Colonic mucosa (tissue), 4 donors: ENCODE measurements around the gene DLL1. TPM values are rescaled to one million over a fixed set of nuclear protein-coding genes. Genes with fewer than 3 reads are reported as not detected.

Experiments
- DNase-seq: peaks from one replicate; pipeline ENCODE4 v3.0.0-alpha.2; 2020
- H3K27ac ChIP-seq: fragments of 200-600 bp; one replicate; pipeline ENCODE4 v1.8.0; 2021
- H3K27me3 ChIP-seq: fragments of 200-600 bp; one replicate; pipeline ENCODE4 v1.8.0; 2021
- H3K36me3 ChIP-seq: fragments of 200-600 bp; one replicate; pipeline ENCODE4 v1.8.0; 2021
- H3K4me1 ChIP-seq: fragments of 200-600 bp; one replicate; pipeline ENCODE4 v1.8.0; 2021; ENCODE audit warnings: mild to moderate bottlenecking
- H3K4me3 ChIP-seq: fragments of 200-600 bp; one replicate; pipeline ENCODE4 v1.8.0; 2021
- H3K9ac ChIP-seq, 2 donors: one replicate each; pipeline ENCODE4 v1.7.0; 2013; ENCODE audit warnings: control low read depth in 2 of 2, low read depth in 2 of 2, low read length in 2 of 2
- H3K9me3 ChIP-seq: fragments of 200-600 bp; one replicate; pipeline ENCODE4 v1.8.0; 2021
- CTCF ChIP-seq: fragments of 200-600 bp; IDR thresholded peaks from one replicate; pipeline ENCODE4 v1.8.0; 2022; ENCODE audit warnings: antibody characterized with exemption, mild to moderate bottlenecking
- intact Hi-C: fragments of 100-400 bp; cut with DNase I; formaldehyde crosslinking; loops from one replicate; pipeline ENCODE4 v1.14.1; 2022
- total RNA-seq, 2 donors: library from RNA; stranded (reverse); fragmentation: NEBNext Ultra II Directional in 1 of 2; extraction: Animal tissue kit (Norgen Biotek cat#: 25700) in 1 of 2; gene quantifications; one replicate each; pipeline ENCODE4 v1.2.1, GENCODE V29; 2021
- donor health status: healthy.
- donor health status: DM: no; HTN: no; CAD: no.
- donor health status: DM: no; HTN: no; CAD: no.

Gene DLL1
- total RNA-seq, 2 donors from 2014 or later, result 16.1 to 26.8 TPM

- Histone ChIP-seq H3K4me1 (no peaks in the 10 kb centered on the region), H3K36me3 (no peaks in the 10 kb centered on the region), H3K27ac (no peak overlapping the region), H3K9me3 (no peaks in the 10 kb centered on the region), H3K27me3 (no peaks in the 10 kb centered on the region), H3K9ac (no peak overlapping the region), H3K4me3 (no peak overlapping the region)
- intact Hi-C loops, result no loop called here
- no peak for DNase-seq
- TF ChIP-seq CTCF, result no peak
Observed at GRCh38 chr6:170261643-170262488, 29.0 kb downstream of the DLL1 start.

- intact Hi-C loops, result no loop called here
- no peaks in the 10 kb centered on the region for H3K4me1 ChIP-seq
- no peaks in the 10 kb centered on the region for H3K36me3 ChIP-seq
- H3K4me3 ChIP-seq, result no peak overlapping the region
- no peak for TF ChIP-seq CTCF
- no peak overlapping the region for H3K9ac ChIP-seq
- H3K27me3 ChIP-seq, result no peaks in the 10 kb centered on the region
- H3K9me3 ChIP-seq, result no peaks in the 10 kb centered on the region
- no peak overlapping the region for H3K27ac ChIP-seq
- DNase-seq, result no peak
Observed at GRCh38 chr6:170260686-170261085, 30.2 kb downstream of the DLL1 start.

- H3K27me3 ChIP-seq, result no peaks in the 10 kb centered on the region
- no peaks in the 10 kb centered on the region for H3K4me1 ChIP-seq
- no peaks in the 10 kb centered on the region for H3K36me3 ChIP-seq
- H3K4me3 ChIP-seq, result no peak overlapping the region
- no peak for TF ChIP-seq CTCF
- DNase-seq, result no peak
- no peak overlapping the region for H3K9ac ChIP-seq
- H3K9me3 ChIP-seq, result no peaks in the 10 kb centered on the region
- H3K27ac ChIP-seq, result no peak overlapping the region
- intact Hi-C loops, result no loop called here
Observed at GRCh38 chr6:170259278-170259677, 31.6 kb downstream of the DLL1 start.

GRCh38 chr6:170258407-170258806 is 32.5 kb downstream of the DLL1 start:
- H3K9me3 ChIP-seq, result no peaks in the 10 kb centered on the region
- H3K36me3 ChIP-seq, result no peaks in the 10 kb centered on the region
- TF ChIP-seq CTCF, result no peak
- H3K27ac ChIP-seq, result no peak overlapping the region
- intact Hi-C loops, result no loop called here
- H3K4me3 ChIP-seq, result no peak overlapping the region
- DNase-seq, result no peak
- H3K9ac ChIP-seq, result no peak overlapping the region
- no peaks in the 10 kb centered on the region for H3K27me3 ChIP-seq
- H3K4me1 ChIP-seq, result no peaks in the 10 kb centered on the region

- Histone ChIP-seq H3K27ac (peak overlapping the region; percentile 17), H3K9me3 (no peaks in the 10 kb centered on the region), H3K36me3 (no peaks in the 10 kb centered on the region), H3K4me3 (no peak overlapping the region), H3K27me3 (no peaks in the 10 kb centered on the region), H3K4me1 (no peaks in the 10 kb centered on the region), H3K9ac (no peak overlapping the region)
- intact Hi-C loops, result no loop called here
- TF ChIP-seq CTCF, result no peak
- no peak for DNase-seq
Observed at GRCh38 chr6:170257376-170257775, 33.5 kb downstream of the DLL1 start.
